Daoy (cell line): Measurements from ENCODE around the gene KRTAP4-5. TPM values are rescaled to one million over a fixed set of nuclear protein-coding genes. Genes with fewer than 3 reads are reported as not detected.
A peak's percentile ranks its signal among the peaks of the same experiment; 100 is the strongest.
"Not testable (repeated sequence)": the region's sequence is repeated elsewhere in the genome, so short reads cannot be mapped to it uniquely, and the experiment has no call there.

Source experiments
- DNase-seq: peaks from one replicate; pipeline ENCODE4 v3.0.0-alpha.2; 2015; ENCODE audit warnings: low read depth
- total RNA-seq: library from RNA; depleted of rRNA; stranded (reverse); fragments of >200 nt; shearing (Covaris generic); gene quantifications from 2 replicates; pipeline ENCODE4 v1.2.3, GENCODE V29; 2014; rRNA removed

The KRTAP4-5 gene
- not detected in 2 replicates for total RNA-seq

GRCh38 chr17:41149652-41149985 lies at the start of gene KRTAP4-5:
Gene KRTAP4-5, minus strand, starts transcription at chr17:41149825. Its CDS starts 58 bp downstream, at chr17:41149767.
- no peak for DNase-seq

- DNase-seq, result no peak
These were observed 46.4 kb upstream of the KRTAP4-5 start for GRCh38 chr17:41196068-41196467.

- DNase-seq, result no peak
These were observed 40.7 kb upstream of the KRTAP4-5 start for GRCh38 chr17:41190328-41190727.

- DNase-seq, result not testable (repeated sequence)
These were observed 40.3 kb upstream of the KRTAP4-5 start, which contains the start of gene KRTAP9-1 for GRCh38 chr17:41189837-41190318. Gene KRTAP9-1, plus strand, starts transcription at chr17:41189887. Its CDS starts 0 bp downstream, at chr17:41189887.

GRCh38 chr17:41186872-41187271 lies 37.2 kb upstream of the KRTAP4-5 start:
- DNase-seq, result no peak

- DNase-seq, result no peak
These were observed 35.4 kb upstream of the KRTAP4-5 start for GRCh38 chr17:41185001-41185400.

GRCh38 chr17:41184480-41184961 lies 34.9 kb upstream of the KRTAP4-5 start, which contains the start of gene KRTAP4-1:
Gene KRTAP4-1, minus strand, starts transcription at chr17:41184911. Its CDS starts 57 bp downstream, at chr17:41184854.
- DNase-seq, result no peak

GRCh38 chr17:41178843-41179616 lies 29.4 kb upstream of the KRTAP4-5 start:
- peak; percentile 18 for DNase-seq

- peak; percentile 34 for DNase-seq
These were observed 28.7 kb upstream of the KRTAP4-5 start for GRCh38 chr17:41178341-41178740.

GRCh38 chr17:41177727-41178271 lies 28.2 kb upstream of the KRTAP4-5 start, which contains the start of gene KRTAP4-2:
Gene KRTAP4-2, minus strand, starts transcription at chr17:41178221. Its CDS starts 57 bp downstream, at chr17:41178164.
- DNase-seq, result no peak

- no peak for DNase-seq
These were observed 27.2 kb upstream of the KRTAP4-5 start for GRCh38 chr17:41176744-41177387.

GRCh38 chr17:41171886-41172285 lies 22.3 kb upstream of the KRTAP4-5 start:
- no peak for DNase-seq

- DNase-seq, result no peak
These were observed 18.5 kb upstream of the KRTAP4-5 start, which contains the start of gene KRTAP4-3 for GRCh38 chr17:41168121-41168520. Gene KRTAP4-3, minus strand, starts transcription at chr17:41168221. Its CDS starts 49 bp downstream, at chr17:41168172.

- no peak for DNase-seq
These were observed 17.9 kb upstream of the KRTAP4-5 start for GRCh38 chr17:41167561-41167960.

- no peak for DNase-seq
These were observed 14.2 kb upstream of the KRTAP4-5 start for GRCh38 chr17:41163828-41164227.

- no peak for DNase-seq
These were observed 11.0 kb upstream of the KRTAP4-5 start, which contains the start of gene KRTAP4-4 for GRCh38 chr17:41160648-41161047. Gene KRTAP4-4, minus strand, starts transcription at chr17:41160748. Its CDS starts 57 bp downstream, at chr17:41160691.

- not testable (repeated sequence) for DNase-seq
These were observed 10.6 kb upstream of the KRTAP4-5 start for GRCh38 chr17:41160190-41160589.

- DNase-seq, result no peak
These were observed 4.2 kb upstream of the KRTAP4-5 start for GRCh38 chr17:41153856-41154255.

GRCh38 chr17:41151525-41151924 lies 1.9 kb upstream of the KRTAP4-5 start:
- no peak for DNase-seq

- DNase-seq, result no peak
These were observed 401 bp upstream of the KRTAP4-5 start for GRCh38 chr17:41150026-41150425.

GRCh38 chr17:41148971-41149651 lies 514 bp downstream of the KRTAP4-5 start:
- not testable (repeated sequence) for DNase-seq
